T-helper 1 cell treated with Interleukin-12 subunit alpha and Interleukin-12 subunit beta and Interleukin-4 antibody, amounts not matched to agents 30 ng/mL and 1 ng/mL, for 36 hours (primary cell): ENCODE measurements around the gene TFAP2A. TPM values are rescaled to one million over a fixed set of nuclear protein-coding genes. Genes with fewer than 3 reads are reported as not detected.

ENCODE experiments used
- total RNA-seq: library from RNA; stranded (reverse); gene quantifications from 2 replicates; pipeline ENCODE4 v1.2.3, GENCODE V29; 2022

The TFAP2A gene
- total RNA-seq, 1 donor from 2014 or later = 0.22 TPM

Other genes with a start within 250 kb of the TFAP2A start
- 5.8 and 6.4 TPM in 2 replicates for gene GCNT2, start 106.3 kb upstream of the TFAP2A start, total RNA-seq